GM19035 (cell line): ENCODE data around the gene FGF22.
A peak's percentile ranks its signal among the peaks of the same experiment; 100 is the strongest.

Experiments used
- ATAC-seq: cut with Tn5 transposase; IDR thresholded peaks from one replicate; pipeline ENCODE4 v1.9.1; 2021; ENCODE audit not compliant: unreplicated experiment

Gene FGF22

DNA sequence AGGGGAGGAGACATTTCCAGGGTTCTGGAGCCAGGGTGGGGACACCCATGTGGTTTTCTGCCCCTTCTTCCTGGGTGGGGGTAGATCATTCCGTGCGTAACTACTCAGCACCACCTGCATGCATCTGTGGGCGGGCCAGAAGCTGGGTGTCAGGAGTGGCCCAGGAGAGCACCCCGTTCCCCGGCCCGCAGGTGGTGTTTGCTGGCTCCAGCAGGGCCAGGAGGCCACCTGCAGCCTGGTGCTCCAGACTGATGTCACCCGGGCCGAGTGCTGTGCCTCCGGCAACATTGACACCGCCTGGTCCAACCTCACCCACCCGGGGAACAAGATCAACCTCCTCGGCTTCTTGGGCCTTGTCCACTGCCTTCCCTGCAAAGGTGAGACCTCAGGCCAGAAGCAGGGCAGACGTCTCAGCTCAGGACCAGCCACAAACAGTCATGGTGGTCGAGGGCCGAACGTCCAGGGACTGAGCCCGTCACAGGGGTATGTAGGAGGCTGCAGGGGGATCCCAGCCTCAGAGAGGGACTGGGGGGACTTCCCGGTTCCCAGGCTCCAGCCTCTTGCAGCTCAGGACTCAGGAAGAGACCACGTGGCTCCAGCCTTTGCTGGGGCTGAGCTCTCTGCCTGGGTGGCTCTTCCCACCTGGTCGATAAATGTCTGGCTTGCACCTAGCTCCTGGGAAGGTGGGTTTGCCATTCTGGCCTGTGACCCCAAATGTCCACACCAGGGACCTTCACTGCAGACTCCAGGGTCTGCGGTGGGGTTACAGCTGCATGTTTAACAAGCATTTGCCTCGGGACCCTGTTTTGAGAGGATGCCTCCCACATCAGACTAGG lies 38.1 kb downstream of the FGF22 start:
- no peak for ATAC-seq

DNA sequence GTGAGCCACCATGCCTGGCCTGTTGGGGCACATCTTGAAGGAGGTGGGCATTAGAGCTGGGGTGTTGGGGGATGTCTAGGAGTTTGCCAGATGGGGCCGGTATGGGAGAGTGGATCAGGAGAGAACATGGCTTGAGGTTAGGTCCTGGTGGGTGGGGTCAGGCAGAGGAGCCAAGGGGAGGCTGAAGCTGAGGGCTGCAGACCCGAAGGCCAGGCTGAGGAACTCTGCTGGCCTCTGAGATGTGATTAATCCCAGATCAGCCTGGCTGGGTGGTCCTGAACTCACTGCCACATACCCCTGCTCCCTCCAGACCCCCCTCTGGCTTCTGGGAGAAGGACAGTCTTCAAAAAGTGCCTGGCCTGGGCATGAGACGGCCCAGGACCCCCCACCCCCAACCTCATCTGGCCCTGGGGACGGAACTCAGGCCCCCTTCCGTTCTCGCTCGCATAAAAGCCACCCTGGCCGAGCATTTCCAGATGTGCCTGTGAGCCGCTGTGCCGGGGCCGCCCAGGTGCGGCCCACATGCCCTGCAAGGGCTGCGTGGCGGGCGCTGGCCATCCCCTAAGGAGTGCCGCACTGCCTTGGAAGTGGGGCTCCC lies 39.2 kb downstream of the FGF22 start:
- ATAC-seq = no peak

DNA sequence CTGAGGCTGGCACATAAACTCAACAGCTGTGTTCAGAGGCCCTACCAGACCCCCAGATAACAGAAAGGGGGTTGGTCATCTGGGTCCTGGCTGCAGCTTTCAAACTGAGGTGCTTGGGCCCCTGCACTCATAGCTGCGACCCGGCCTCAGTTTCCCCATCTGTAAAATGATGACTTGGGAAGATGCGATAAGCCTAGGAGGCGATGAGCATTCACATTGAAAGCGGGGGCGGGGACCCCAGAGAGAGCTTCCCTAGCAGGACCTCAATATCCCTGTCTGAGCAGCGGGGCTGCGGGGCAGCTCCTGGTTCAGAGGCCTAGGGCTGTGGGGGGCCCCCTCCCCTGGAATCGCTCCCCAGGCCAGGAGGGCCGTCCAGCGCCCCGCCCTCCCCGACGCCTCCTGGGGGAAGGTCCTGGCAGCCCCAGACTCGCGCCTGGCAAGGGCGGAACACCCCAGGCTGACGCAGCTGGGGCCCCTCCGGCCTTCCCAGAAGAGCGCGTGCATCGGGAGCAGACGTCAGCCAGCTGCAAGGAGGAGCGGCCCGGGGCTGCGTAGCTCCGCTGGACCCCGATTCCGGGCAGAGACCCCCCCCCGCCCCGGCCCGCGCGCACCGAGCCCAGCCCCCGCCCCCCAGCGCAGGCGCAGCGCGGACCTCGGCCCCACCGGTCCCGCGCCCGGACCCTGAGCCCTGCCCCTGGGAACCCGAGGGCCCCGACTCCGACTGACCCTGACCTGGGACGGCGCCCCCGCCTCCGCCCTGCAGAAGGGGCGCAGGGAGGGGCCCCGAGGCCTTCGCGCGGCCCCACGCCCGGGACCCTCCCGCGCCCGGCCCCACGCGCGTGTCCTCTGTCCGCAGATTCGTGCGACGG lies 40.0 kb downstream of the FGF22 start:
- ATAC-seq = peak; percentile 13

DNA sequence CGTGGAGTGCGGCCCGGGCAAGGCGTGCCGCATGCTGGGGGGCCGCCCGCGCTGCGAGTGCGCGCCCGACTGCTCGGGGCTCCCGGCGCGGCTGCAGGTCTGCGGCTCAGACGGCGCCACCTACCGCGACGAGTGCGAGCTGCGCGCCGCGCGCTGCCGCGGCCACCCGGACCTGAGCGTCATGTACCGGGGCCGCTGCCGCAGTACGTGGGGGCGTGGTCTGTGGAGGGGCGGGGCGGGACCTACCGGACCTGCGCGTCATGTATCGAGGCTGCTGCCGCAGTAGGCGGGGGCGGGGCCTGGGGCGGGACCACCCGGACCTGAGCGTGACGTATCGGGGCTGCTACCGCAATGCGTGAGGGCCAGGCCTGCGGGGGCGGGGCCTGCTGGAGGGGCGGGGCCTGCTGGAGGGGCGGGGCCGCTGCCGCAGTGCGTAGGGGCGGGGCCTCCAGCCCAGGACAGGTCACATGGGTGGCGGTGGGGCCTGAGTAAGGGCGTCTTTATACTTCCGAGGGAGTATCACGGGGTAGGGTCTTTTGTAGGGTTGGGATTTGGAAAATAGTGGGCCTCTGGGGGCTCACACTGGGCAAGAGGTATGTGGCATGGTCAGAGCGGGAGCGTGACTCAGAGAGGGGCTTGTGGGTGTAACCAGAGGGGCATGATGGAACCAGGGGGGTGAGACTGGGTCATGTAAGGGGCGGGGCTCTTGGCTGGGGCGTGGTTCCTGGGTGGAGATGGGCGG lies 40.8 kb downstream of the FGF22 start:
- ATAC-seq = peak; percentile 71

DNA sequence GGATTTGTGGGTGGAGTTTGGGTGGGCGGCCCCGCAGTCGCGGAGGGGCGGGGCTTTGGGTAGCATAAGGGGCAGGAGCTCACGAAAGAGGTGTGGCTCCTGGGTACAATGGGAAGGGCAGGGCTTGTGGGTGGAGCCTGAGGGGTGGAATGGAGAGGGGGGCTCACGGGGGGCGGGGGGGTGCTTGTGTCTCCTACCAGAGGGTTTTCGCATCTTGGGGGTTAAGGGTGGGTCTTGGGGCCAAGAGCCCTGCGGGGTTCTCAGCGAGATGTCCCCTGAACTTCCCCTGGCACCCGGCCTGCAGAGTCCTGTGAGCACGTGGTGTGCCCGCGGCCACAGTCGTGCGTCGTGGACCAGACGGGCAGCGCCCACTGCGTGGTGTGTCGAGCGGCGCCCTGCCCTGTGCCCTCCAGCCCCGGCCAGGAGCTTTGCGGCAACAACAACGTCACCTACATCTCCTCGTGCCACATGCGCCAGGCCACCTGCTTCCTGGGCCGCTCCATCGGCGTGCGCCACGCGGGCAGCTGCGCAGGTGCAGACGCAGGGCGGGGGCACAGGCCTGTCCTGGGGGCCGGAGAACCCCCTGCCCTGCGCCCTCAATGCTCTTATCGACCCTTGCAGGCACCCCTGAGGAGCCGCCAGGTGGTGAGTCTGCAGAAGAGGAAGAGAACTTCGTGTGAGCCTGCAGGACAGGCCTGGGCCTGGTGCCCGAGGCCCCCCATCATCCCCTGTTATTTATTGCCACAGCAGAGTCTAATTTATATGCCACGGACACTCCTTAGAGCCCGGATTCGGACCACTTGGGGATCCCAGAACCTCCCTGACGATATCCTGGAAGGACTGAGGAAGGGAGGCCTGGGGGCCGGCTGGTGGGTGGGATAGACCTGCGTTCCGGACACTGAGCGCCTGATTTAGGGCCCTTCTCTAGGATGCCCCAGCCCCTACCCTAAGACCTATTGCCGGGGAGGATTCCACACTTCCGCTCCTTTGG lies 41.6 kb downstream of the FGF22 start:
- peak; percentile 43 for ATAC-seq

DNA sequence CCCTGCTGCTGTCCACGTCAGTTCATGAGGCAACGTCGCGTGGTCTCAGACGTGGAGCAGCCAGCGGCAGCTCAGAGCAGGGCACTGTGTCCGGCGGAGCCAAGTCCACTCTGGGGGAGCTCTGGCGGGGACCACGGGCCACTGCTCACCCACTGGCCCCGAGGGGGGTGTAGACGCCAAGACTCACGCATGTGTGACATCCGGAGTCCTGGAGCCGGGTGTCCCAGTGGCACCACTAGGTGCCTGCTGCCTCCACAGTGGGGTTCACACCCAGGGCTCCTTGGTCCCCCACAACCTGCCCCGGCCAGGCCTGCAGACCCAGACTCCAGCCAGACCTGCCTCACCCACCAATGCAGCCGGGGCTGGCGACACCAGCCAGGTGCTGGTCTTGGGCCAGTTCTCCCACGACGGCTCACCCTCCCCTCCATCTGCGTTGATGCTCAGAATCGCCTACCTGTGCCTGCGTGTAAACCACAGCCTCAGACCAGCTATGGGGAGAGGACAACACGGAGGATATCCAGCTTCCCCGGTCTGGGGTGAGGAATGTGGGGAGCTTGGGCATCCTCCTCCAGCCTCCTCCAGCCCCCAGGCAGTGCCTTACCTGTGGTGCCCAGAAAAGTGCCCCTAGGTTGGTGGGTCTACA lies 43.1 kb downstream of the FGF22 start:
- no peak for ATAC-seq

DNA sequence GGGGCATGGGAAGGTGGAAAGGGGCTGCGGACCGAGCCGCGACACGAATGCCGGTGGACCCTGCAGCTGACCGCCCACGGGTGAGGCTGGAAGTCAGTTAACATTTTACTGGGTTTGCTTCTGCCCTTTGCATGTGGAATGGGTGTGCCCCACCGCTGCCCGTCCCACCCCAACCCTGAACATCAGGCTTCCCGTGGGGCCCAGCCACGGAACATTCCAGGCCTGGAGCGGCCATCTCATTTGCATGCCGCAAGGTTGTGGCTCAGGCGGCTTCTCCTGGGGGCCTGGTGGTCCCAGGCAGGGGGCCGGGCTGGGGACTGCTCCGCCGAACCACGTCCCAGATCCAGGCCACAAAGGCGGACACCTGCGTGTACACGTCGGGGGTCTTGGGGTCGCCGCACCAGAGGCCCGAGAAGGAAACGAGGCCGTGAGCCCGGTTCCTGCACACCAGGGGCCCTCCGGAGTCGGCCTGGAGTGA lies 45.8 kb downstream of the FGF22 start:
- no peak for ATAC-seq

DNA sequence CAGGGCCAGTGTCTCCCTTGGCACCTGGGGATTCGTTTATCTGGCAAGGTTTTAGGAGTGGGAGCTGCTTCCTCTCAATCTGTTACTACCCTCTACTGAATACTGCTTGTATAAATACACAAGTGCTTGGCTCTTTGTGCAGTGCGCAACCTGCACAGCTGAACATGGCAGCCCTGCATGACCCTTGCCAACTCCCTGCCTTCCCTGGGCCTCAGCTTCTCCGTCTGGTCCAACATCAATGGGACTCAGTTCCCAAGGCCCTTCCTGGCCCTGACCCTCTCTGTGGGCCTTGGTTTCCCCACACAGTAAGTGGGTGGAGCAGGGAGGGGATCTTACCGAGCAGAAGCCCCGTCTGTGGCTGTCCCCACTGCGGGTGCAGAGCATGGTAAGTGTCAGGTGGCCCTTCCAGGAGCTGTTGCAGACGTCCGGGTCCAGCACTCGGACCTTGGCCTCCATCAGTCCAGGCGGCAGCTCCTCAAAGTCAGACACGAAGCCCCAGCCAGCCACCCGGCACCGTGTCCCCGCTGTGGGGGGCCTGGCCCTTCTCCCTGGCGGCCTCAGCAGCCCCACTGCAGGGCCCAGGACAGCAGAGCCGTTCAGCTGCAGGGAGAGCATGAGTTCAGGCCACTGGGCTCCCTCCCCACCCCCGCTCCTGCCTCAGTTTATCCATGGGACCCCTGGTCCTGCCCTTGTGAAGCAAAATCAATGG lies 47.1 kb downstream of the FGF22 start:
- no peak for ATAC-seq

DNA sequence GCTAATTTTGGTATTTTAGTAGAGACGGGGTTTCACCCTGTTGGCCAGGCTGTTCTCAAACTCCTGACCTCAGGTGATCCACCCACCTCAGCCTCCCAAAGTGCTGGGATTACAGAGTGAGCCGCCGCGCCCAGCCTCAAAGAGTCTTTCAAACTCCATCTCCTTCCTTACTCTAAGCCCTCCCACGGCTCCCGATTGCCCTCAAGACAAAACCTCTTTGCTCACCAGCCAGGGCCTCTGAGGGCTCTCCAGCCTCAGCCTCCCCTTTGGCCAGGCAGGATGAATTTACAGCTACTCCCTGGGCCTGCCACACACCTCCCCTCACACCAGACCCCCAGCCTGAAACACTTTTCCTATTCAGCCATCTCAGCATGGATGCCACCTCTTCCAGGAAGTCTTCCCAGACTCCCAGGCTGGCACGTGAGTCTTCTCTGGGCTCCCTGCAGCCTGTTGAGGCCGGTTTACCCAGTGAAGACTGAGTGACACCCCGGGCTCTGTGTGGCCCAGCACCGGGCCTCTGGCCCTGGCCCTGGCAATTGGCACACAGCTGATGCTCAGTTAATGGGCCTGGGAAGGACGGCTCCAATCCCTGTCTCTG lies 48.0 kb downstream of the FGF22 start:
- no peak for ATAC-seq

DNA sequence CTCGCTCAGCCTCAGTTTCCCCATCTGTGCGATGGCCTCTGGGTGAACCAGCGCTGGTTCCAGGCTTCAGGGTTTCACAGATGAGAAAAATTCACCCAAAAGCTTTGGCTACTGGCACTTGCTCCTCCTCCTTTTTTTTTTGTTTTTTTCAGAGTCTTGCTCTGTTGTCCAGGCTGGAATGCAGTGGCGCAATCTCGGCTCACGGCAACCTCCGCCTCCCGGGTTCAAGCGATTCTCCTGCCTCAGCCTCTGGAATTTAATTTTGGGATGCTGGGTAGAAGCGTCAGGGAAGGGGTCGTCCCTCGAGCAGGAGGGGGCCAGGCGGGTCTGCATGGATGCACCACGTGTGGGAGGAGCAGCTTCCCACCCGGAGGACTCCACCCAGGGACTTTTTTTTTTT lies 48.5 kb downstream of the FGF22 start:
- ATAC-seq = no peak

DNA sequence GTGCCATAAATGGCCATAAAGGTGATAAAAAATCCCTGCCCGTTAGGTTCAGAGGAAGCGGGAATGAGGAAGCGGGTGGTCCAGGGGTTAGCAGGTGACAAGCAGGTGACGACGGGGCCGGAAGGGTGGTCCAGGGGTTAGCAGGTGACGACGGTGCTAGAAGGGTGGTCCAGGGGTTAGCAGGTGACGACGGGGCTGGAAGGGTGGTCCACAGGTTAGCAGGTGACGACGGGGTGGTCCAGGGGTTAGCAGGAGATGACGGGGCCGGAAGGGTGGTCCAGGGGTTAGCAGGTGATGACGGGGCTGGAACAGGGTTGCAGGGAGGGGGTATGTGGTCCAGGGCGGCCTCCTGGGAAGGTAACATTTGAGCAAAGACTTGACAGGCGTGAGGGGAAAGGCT lies 49.3 kb downstream of the FGF22 start:
- no peak for ATAC-seq

DNA sequence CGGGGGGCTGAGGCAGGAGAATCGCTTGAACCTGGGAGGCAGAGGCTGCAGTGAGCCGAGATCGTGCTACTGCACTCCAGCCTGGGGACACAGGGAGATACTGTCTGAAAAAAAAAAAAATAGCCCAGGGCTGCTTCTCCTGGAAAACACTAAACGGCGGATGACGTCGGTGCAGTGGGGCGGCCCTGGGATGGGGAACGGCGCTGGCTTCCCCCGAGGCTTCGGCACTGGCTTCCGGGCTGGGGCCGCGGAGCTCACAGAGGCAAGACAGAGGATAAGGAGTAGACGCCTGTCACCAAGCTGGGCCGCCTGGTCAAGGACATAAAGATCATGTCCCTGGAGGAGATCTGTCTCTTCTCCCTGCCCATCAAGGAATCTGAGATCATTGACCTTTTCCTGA lies 50.5 kb downstream of the FGF22 start:
- no peak for ATAC-seq
